HCT116 (cell line): Measurements from ENCODE around the gene CCDC57. TPM values are rescaled to one million over a fixed set of nuclear protein-coding genes. Genes with fewer than 3 reads are reported as not detected.

Source experiments
- ATAC-seq: fragments of 200-7000 bp; cut with Tn5 transposase; 2 replicates; pipeline ENCODE4 v1.9.1; 2020; ENCODE audit warnings: mild to moderate bottlenecking, moderate library complexity
- BruUV-seq: library from RNA; stranded (reverse); fragments of 400-500 nt; replicated peaks from 2 replicates; lab custom pipeline; 2021; lab: Mats Ljungman, UMichigan
- CTCF ChIA-PET: fragments of 300-600 bp; sonication (Branson Sonifier 250); formaldehyde crosslinking; loops from one replicate; lab custom pipeline; 2021; ENCODE audit warnings: antibody characterized with exemption; lab: Charles Lee
- POLR2A ChIA-PET: fragments of 300-600, 350-600 bp; sonication (Branson Sonifier 250); formaldehyde crosslinking; loops from one replicate; lab custom pipeline; 2021; ENCODE audit warnings: antibody characterized with exemption; lab: Charles Lee
- RAD21 ChIA-PET, 2 experiments: fragments of 300-600 bp; sonication (Branson Sonifier 250); formaldehyde crosslinking; loops; one replicate each; lab custom pipeline; 2023; ENCODE audit warnings: low total read pairs in 2 of 2; ENCODE audit not compliant: uncharacterized antibody in 2 of 2, unreplicated experiment in 2 of 2, low non-redundant PET in 1 of 2; lab: Charles Lee
- DNase-seq: peaks from one replicate; pipeline ENCODE4 v3.0.0-alpha.2; 2010; ENCODE audit warnings: low read depth, low spot score
- H2AFZ ChIP-seq: fragments of 200-600 bp; shearing (Covaris generic), sonication (generic); 2 replicates; pipeline ENCODE4 v1.6.1; 2017; ENCODE audit warnings: low read depth, mixed run types, mixed read lengths, antibody characterized with exemption, low read length; ENCODE audit not compliant: poor library complexity, severe bottlenecking
- H3K27ac ChIP-seq: 2 replicates; pipeline ENCODE4 v1.5.1; 2012; ENCODE audit warnings: low read depth, low read length
- H3K27me3 ChIP-seq: fragments of 200-600 bp; sonication (generic); 2 replicates; pipeline ENCODE4 v1.6.1; 2016; ENCODE audit warnings: mixed run types, low read length, mixed read lengths; ENCODE audit not compliant: insufficient read depth
- H3K36me3 ChIP-seq, 2 experiments: fragments of 200-500 bp in 1 of 2; fragments of 200-600 bp in 1 of 2; sonication (Bioruptor generic) in 1 of 2; sonication (generic) in 1 of 2; 2 replicates each; pipeline versions ENCODE4 v1.5.1 to v1.6.1; 2014 to 2016; ENCODE audit warnings: low read length in 2 of 2, inconsistent platforms in 1 of 2, mixed read lengths in 1 of 2, mixed run types in 1 of 2; ENCODE audit not compliant: insufficient read depth in 2 of 2, control insufficient read depth in 1 of 2
- H3K4me1 ChIP-seq, 2 experiments: fragments of 200-600 bp in 1 of 2; sonication (generic) in 1 of 2; 2 replicates each; pipeline versions ENCODE4 v1.5.1 to v1.6.1; 2012 to 2017; ENCODE audit warnings: low read length in 2 of 2, inconsistent platforms in 1 of 2, mild to moderate bottlenecking in 1 of 2, mixed read lengths in 1 of 2, mixed run types in 1 of 2, moderate library complexity in 1 of 2; ENCODE audit not compliant: insufficient read depth in 2 of 2, control insufficient read depth in 1 of 2
- H3K4me2 ChIP-seq: fragments of 200-600 bp; sonication (generic); 2 replicates; pipeline ENCODE4 v1.6.1; 2017; ENCODE audit warnings: mixed run types, low read length, mixed read lengths
- H3K4me3 ChIP-seq, 2 experiments: fragments of 200-600 bp in 1 of 2; sonication (generic) in 1 of 2; replicated peaks in 1 of 2; 2 replicates each; pipeline ENCODE4 v1.5.1; 2011 to 2016; ENCODE audit warnings: low read length in 2 of 2, control low read depth in 1 of 2, low read depth in 1 of 2, mild to moderate bottlenecking in 1 of 2, mixed read lengths in 1 of 2, mixed run types in 1 of 2
- H3K79me2 ChIP-seq: fragments of 200-600 bp; sonication (generic); 2 replicates; pipeline ENCODE4 v1.6.1; 2017; ENCODE audit warnings: mild to moderate bottlenecking, mixed run types, low read length, moderate library complexity, mixed read lengths; ENCODE audit not compliant: insufficient read depth
- H3K9ac ChIP-seq: fragments of 200-600 bp; sonication (generic); 2 replicates; pipeline ENCODE4 v1.6.1; 2016; ENCODE audit warnings: low read length, mixed read lengths
- H3K9me2 ChIP-seq: fragments of 200-600 bp; sonication (generic), shearing (Covaris generic); 2 replicates; pipeline ENCODE4 v1.6.1; 2017; ENCODE audit warnings: mixed run types, mild to moderate bottlenecking, moderate library complexity; ENCODE audit not compliant: insufficient read depth
- H3K9me3 ChIP-seq, 2 experiments: fragments of 200-500 bp in 1 of 2; fragments of 200-600 bp in 1 of 2; sonication (Bioruptor generic) in 1 of 2; sonication (generic) in 1 of 2; 2 replicates each; pipeline ENCODE4 v1.6.1; 2014 to 2017; ENCODE audit warnings: low read length in 2 of 2, mixed read lengths in 2 of 2, inconsistent platforms in 1 of 2, low read depth in 1 of 2, mild to moderate bottlenecking in 1 of 2, mixed run types in 1 of 2, moderate library complexity in 1 of 2; ENCODE audit not compliant: control insufficient read depth in 1 of 2, insufficient read depth in 1 of 2
- H4K20me1 ChIP-seq: fragments of 200-600 bp; sonication (generic), shearing (Covaris generic); 2 replicates; pipeline ENCODE4 v1.6.1; 2017; ENCODE audit warnings: mixed run types, mild to moderate bottlenecking, moderate library complexity; ENCODE audit not compliant: insufficient read depth
- ELF1 ChIP-seq: IDR thresholded peaks from 2 replicates; pipeline ENCODE4 v1.6.1; 2012; ENCODE audit warnings: low read depth, borderline replicate concordance
- POLR2A ChIP-seq: IDR thresholded peaks from 2 replicates; pipeline ENCODE4 v1.7.0; 2011; ENCODE audit warnings: borderline replicate concordance; ENCODE audit not compliant: insufficient read depth, insufficient read length; ENCODE audit errors: extremely low read depth
- POLR2AphosphoS5 ChIP-seq: IDR thresholded peaks from 2 replicates; pipeline ENCODE4 v1.6.1; 2011; ENCODE audit warnings: mild to moderate bottlenecking, low read depth, low read length, moderate library complexity
- intact Hi-C: fragments of 100-400 bp; cut with micrococcal nuclease; formaldehyde crosslinking; loops from 2 replicates; pipeline ENCODE4 v1.10.0; 2022
- total RNA-seq: library from RNA; stranded (reverse); gene quantifications from one replicate; pipeline ENCODE4 v1.2.1, GENCODE V29; 2021; ENCODE audit not compliant: unreplicated experiment
- TF ChIP-seq, protein P1 (sequence below): IDR thresholded peaks from 2 replicates; pipeline ENCODE4 v1.6.1; 2011; ENCODE audit warnings: mild to moderate bottlenecking, low read length, moderate library complexity; ENCODE audit not compliant: insufficient replicate concordance; ENCODE audit errors: extremely low read depth

The CCDC57 gene
- total RNA-seq, 1 experiment from 2014 or later: 143 TPM

DNA sequence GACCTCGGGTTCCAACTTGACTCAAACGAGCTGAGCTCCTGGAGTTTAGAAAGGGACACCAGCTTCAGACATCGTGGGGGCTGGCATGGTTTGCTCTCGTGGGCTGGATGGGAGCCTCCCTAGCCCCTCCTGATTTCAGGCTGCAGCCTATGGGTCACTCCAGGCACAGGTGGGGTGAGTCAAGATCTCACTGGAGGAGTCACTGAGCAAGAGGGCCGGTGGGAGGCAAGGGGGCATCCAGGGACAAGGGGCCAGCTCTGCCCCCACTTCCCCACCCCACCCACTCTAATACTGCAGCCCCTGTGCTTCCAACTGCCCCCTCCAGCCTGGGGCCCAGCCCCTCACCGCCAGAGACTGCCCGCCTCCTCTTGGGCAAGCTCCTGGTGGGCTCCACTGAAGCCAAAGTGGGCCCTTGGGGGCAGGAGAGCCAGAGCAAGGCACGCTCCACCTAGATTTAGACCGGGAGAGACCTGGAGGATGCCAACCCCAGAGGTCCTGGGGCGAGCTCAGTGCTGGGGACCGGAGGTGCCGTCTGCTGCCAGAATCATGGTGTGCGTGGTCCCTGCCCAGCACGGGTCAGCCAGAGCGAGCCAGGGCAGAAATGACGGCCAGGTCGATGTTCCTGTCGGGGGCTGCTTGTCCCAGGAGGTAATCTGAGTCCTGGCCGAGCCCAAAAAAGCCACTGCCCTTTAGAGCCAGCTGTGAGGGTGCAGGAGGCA lies 22.6 kb upstream of the CCDC57 start:
- POLR2A ChIA-PET: interaction anchor here (0.7 to 1.9 kb wide), 2 partner anchors 21 to 57 kb away, joined by 3 to 4 read pairs; no protein-coding TSS in a partner anchor
- CTCF ChIA-PET: interaction anchor here (0.8 to 2.5 kb wide), 4 partner anchors 12 to 204 kb away, joined by 3 to 14 read pairs (median 8); partner anchors contain the start of gene RAC3
- H3K36me3 ChIP-seq: peaks cover 26 to 68% of the 10 kb centered on the region in 2 experiments; a peak in 3 of 4 replicates
- H2AFZ ChIP-seq: no peak overlapping the region
- no peak for ATAC-seq
- no peaks in the 10 kb centered on the region for H3K27me3 ChIP-seq
- no peak for DNase-seq
- no peaks in the 10 kb centered on the region for H3K9me3 ChIP-seq
- peak overlapping the region; percentile 34 for H3K9ac ChIP-seq
- peaks cover 46 to 95% of the 10 kb centered on the region in 2 experiments for H3K4me1 ChIP-seq
- H3K27ac ChIP-seq: peak overlapping the region; percentile 62; the same call in 1 of the 2 replicates
- H3K4me2 ChIP-seq: peak overlapping the region; percentile 46
- BruUV-seq: no TSS peak
- H4K20me1 ChIP-seq: peaks cover 40% of the 10 kb centered on the region; the same call in 1 of the 2 replicates
- peak; percentile 7; the same call in 1 of the 2 replicates for TF ChIP-seq POLR2AphosphoS5
- TF ChIP-seq ELF1: no peak
- TF ChIP-seq, protein P1, sequence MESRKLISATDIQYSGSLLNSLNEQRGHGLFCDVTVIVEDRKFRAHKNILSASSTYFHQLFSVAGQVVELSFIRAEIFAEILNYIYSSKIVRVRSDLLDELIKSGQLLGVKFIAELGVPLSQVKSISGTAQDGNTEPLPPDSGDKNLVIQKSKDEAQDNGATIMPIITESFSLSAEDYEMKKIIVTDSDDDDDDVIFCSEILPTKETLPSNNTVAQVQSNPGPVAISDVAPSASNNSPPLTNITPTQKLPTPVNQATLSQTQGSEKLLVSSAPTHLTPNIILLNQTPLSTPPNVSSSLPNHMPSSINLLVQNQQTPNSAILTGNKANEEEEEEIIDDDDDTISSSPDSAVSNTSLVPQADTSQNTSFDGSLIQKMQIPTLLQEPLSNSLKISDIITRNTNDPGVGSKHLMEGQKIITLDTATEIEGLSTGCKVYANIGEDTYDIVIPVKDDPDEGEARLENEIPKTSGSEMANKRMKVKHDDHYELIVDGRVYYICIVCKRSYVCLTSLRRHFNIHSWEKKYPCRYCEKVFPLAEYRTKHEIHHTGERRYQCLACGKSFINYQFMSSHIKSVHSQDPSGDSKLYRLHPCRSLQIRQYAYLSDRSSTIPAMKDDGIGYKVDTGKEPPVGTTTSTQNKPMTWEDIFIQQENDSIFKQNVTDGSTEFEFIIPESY: no peak
- no peak for TF ChIP-seq POLR2A
- no peak overlapping the region for H3K4me3 ChIP-seq
- RAD21 ChIA-PET: no interaction called here
- no peaks in the 10 kb centered on the region for H3K9me2 ChIP-seq
- H3K79me2 ChIP-seq: peaks cover 92% of the 10 kb centered on the region
- intact Hi-C loops: no loop called here
